PC-3 (cell line): ENCODE results near the gene ABCC9. TPM values are rescaled to one million over a fixed set of nuclear protein-coding genes. Genes with fewer than 3 reads are reported as not detected.

ENCODE experiments used
- ATAC-seq: fragments of 200-7000 bp; cut with Tn5 transposase; 2 replicates; pipeline ENCODE4 v1.9.1; 2020; ENCODE audit warnings: mild to moderate bottlenecking, moderate library complexity
- BruUV-seq: library from RNA; stranded (reverse); fragments of 400-500 nt; replicated peaks from 2 replicates; lab custom pipeline; 2021; lab: Mats Ljungman, UMichigan
- CTCF ChIA-PET: fragments of 300-600 bp; sonication (Branson Sonifier 250); formaldehyde crosslinking; loops from one replicate; lab custom pipeline; 2022; ENCODE audit warnings: antibody characterized with exemption; lab: Charles Lee
- POLR2A ChIA-PET: fragments of 300-600 bp; sonication (Branson Sonifier 250); formaldehyde crosslinking; loops from one replicate; lab custom pipeline; 2022; ENCODE audit warnings: antibody characterized with exemption; ENCODE audit not compliant: unreplicated experiment; lab: Charles Lee
- DNase-seq: peaks from one replicate; pipeline ENCODE4 v3.0.0-alpha.2; 2015
- H2AFZ ChIP-seq: fragments of 300-600 bp; sonication (generic); 2 replicates; pipeline ENCODE4 v1.6.0; 2016; ENCODE audit warnings: antibody characterized with exemption, low read length
- H3F3A ChIP-seq: fragments of 300-600 bp; sonication (generic); one replicate; pipeline ENCODE4 v1.6.0; 2017; ENCODE audit warnings: antibody characterized with exemption, low read length, control low read depth, mild to moderate bottlenecking; ENCODE audit not compliant: unreplicated experiment
- H3K27ac ChIP-seq: fragments of 300-600 bp; sonication (generic); 2 replicates; pipeline ENCODE4 v1.5.1; 2016; ENCODE audit warnings: mild to moderate bottlenecking, low read length
- H3K27me3 ChIP-seq: fragments of 300-600 bp; sonication (generic); 2 replicates; pipeline ENCODE4 v1.6.1; 2016; ENCODE audit warnings: low read length, mixed read lengths
- H3K36me3 ChIP-seq: fragments of 300-600 bp; sonication (generic); 2 replicates; pipeline ENCODE4 v1.6.1; 2016; ENCODE audit warnings: low read depth, mixed run types, low read length, mixed read lengths
- H3K4me1 ChIP-seq: fragments of 300-600 bp; sonication (generic); 2 replicates; pipeline ENCODE4 v1.5.1; 2016; ENCODE audit warnings: low read length; ENCODE audit not compliant: insufficient read depth
- H3K4me2 ChIP-seq: fragments of 300-600 bp; sonication (generic); 2 replicates; pipeline ENCODE4 v1.6.0; 2016; ENCODE audit warnings: low read length
- H3K4me3 ChIP-seq: fragments of 300-600 bp; sonication (generic); 2 replicates; pipeline ENCODE4 v1.5.1; 2016; ENCODE audit warnings: mild to moderate bottlenecking, low read length, mixed read lengths
- H3K79me2 ChIP-seq: fragments of 300-600 bp; sonication (generic); 2 replicates; pipeline ENCODE4 v1.6.1; 2017; ENCODE audit warnings: low read length, mixed read lengths
- H3K9ac ChIP-seq: fragments of 300-600 bp; sonication (generic); 2 replicates; pipeline ENCODE4 v1.6.0; 2016; ENCODE audit warnings: mild to moderate bottlenecking, low read length
- H3K9me2 ChIP-seq: fragments of 300-600 bp; sonication (generic); replicated peaks from 2 replicates; pipeline ENCODE4 v1.6.1; 2016; ENCODE audit warnings: mixed run types, low read length, mixed read lengths
- H3K9me3 ChIP-seq: fragments of 300-600 bp; sonication (generic); 2 replicates; pipeline ENCODE4 v1.6.1; 2016; ENCODE audit warnings: low read length, mixed read lengths
- H4K20me1 ChIP-seq: fragments of 300-600 bp; sonication (generic); 2 replicates; pipeline ENCODE4 v1.6.1; 2016; ENCODE audit warnings: low read length, mixed read lengths
- EZH2 ChIP-seq: fragments of 300-600 bp; sonication (generic); IDR thresholded peaks from one replicate; pipeline ENCODE4 v1.6.1; 2017; ENCODE audit warnings: antibody characterized with exemption, mild to moderate bottlenecking, low read length; ENCODE audit not compliant: unreplicated experiment
- EZH2phosphoT487 ChIP-seq: fragments of 300-600 bp; sonication (generic); IDR thresholded peaks from 2 replicates; pipeline ENCODE4 v1.6.1; 2018; ENCODE audit warnings: mild to moderate bottlenecking, antibody characterized with exemption, low read length, borderline replicate concordance
- intact Hi-C: fragments of 100-400 bp; cut with micrococcal nuclease; formaldehyde crosslinking; loops from 2 replicates; pipeline ENCODE4 v1.9.0; 2023
- total RNA-seq: library from RNA; depleted of rRNA; stranded (reverse); fragments of >200 nt; gene quantifications from 2 replicates; pipeline ENCODE4 v1.2.3, GENCODE V29; 2014
- TF ChIP-seq, protein P1 (sequence below): fragments of 300-600 bp; sonication (generic); conservative IDR thresholded peaks from 2 replicates; pipeline ENCODE4 v1.5.1; 2017; ENCODE audit warnings: antibody characterized with exemption, low read depth, mild to moderate bottlenecking, low read length

ABCC9 gene
- total RNA-seq, 1 experiment from 2014 or later: 0.33 TPM

DNA sequence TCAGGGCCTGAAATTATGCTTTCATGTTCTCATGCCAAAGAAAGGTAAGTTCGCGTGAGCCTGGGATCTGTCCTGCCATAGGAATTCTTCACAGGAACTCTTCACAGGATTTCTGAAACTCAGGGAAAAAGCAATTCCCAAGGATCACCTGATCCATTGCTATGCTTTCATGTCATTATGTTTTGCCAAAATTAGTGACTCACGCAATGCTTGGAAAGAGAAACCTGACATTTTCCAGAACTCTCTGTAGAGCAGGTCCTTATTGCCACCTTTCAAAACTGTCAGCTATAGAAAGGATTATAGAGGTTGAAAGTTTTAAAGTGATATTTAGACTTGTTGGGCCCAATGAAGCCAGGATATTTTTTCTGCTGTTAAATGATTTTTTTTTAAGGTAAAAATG is 160.4 kb downstream of the ABCC9 start:
- no peaks in the 10 kb centered on the region for H4K20me1 ChIP-seq
- TF ChIP-seq EZH2phosphoT487 (no peak), EZH2 (no peak)
- TF ChIP-seq, protein P1, sequence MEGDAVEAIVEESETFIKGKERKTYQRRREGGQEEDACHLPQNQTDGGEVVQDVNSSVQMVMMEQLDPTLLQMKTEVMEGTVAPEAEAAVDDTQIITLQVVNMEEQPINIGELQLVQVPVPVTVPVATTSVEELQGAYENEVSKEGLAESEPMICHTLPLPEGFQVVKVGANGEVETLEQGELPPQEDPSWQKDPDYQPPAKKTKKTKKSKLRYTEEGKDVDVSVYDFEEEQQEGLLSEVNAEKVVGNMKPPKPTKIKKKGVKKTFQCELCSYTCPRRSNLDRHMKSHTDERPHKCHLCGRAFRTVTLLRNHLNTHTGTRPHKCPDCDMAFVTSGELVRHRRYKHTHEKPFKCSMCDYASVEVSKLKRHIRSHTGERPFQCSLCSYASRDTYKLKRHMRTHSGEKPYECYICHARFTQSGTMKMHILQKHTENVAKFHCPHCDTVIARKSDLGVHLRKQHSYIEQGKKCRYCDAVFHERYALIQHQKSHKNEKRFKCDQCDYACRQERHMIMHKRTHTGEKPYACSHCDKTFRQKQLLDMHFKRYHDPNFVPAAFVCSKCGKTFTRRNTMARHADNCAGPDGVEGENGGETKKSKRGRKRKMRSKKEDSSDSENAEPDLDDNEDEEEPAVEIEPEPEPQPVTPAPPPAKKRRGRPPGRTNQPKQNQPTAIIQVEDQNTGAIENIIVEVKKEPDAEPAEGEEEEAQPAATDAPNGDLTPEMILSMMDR: no peak
- H3K9me2 ChIP-seq: no peaks in the 10 kb centered on the region
- H3K9me3 ChIP-seq: no peaks in the 10 kb centered on the region
- BruUV-seq: no TSS peak
- H3K9ac ChIP-seq: no peak overlapping the region
- H2AFZ ChIP-seq: no peak overlapping the region
- intact Hi-C loops: no loop called here
- no peaks in the 10 kb centered on the region for H3K27me3 ChIP-seq
- H3K4me3 ChIP-seq: no peak overlapping the region
- ATAC-seq (no peak), DNase-seq (no peak)
- H3K27ac ChIP-seq: no peak overlapping the region
- ChIA-PET POLR2A (no interaction called here), CTCF (no interaction called here)
- H3F3A ChIP-seq: no peaks in the 10 kb centered on the region
- no peak overlapping the region for H3K4me2 ChIP-seq
- no peaks in the 10 kb centered on the region for H3K36me3 ChIP-seq
- no peaks in the 10 kb centered on the region for H3K79me2 ChIP-seq
- no peaks in the 10 kb centered on the region for H3K4me1 ChIP-seq

DNA sequence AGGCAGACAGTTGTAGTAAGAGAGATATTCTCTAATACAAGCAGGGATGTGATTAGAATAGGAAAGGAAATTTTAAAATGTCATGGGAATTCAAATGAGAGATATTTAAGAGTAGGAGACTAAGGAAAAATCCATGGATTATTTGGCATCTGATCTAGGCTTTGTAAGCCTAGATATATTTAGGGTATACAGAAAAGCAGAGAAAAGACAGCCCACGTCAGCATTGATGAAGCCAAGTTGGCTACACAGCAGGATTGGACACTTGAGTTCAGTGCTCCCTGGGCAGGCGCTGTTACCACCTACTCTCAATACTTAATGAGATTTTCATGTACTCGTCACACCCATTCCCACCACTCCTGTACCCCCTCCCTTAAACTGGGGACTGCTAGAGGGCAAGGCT is 165.1 kb downstream of the ABCC9 start:
- intact Hi-C loops: no loop called here
- BruUV-seq: no TSS peak
- H3K9me2 ChIP-seq: no peaks in the 10 kb centered on the region
- TF ChIP-seq, protein P1: no peak
- TF ChIP-seq EZH2 (no peak), EZH2phosphoT487 (no peak)
- no peaks in the 10 kb centered on the region for H3K79me2 ChIP-seq
- H2AFZ ChIP-seq: no peak overlapping the region
- DNase-seq (no peak), ATAC-seq (no peak)
- H3K36me3 ChIP-seq: no peaks in the 10 kb centered on the region
- no peaks in the 10 kb centered on the region for H3K9me3 ChIP-seq
- ChIA-PET POLR2A (no interaction called here), CTCF (no interaction called here)
- H3K4me2 ChIP-seq: no peak overlapping the region
- H3K4me1 ChIP-seq: no peaks in the 10 kb centered on the region
- no peaks in the 10 kb centered on the region for H3K27me3 ChIP-seq
- H4K20me1 ChIP-seq: no peaks in the 10 kb centered on the region
- H3K4me3 ChIP-seq: no peak overlapping the region
- H3F3A ChIP-seq: no peaks in the 10 kb centered on the region
- H3K27ac ChIP-seq: no peak overlapping the region
- H3K9ac ChIP-seq: no peak overlapping the region

DNA sequence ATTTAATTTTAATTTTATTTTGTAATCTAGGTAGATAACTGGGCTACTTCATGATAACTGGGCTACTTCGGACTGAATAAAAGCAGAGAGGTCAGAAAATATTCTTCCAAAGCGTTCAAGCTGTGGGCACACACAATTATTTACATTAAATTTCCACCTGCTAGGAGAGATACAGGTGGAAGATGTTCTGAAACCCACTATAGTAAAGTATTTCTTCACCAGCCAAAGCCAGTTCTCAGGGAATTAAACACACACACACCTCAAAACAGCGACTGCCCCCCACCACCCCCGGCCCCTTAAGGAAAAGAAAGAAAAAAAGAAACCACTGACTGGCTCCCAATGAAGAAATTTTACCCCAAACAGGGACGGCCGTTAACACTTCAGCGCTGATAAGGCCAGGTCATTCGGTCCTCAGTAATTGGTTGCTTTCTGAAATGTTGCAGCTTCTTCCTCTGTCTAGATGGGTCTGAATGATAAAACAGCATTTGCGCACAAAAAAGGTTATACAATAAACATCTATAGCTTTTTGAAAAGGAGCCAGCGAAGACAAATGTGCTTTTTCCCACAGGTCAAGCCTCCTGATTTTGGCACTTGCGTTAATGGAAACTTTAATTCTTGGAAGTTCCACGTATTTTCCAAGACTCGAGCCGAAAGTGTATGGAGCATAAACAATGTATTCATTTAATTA is 165.9 kb downstream of the ABCC9 start:
- intact Hi-C loops: no loop called here
- Histone ChIP-seq H3K9ac (no peak overlapping the region), H3K27ac (no peak overlapping the region), H3K9me2 (no peaks in the 10 kb centered on the region), H3K4me1 (no peaks in the 10 kb centered on the region), H3K4me2 (no peak overlapping the region; the same call in 1 of the 2 replicates), H3K9me3 (no peaks in the 10 kb centered on the region), H3K36me3 (no peaks in the 10 kb centered on the region), H3K4me3 (no peak overlapping the region; the same call in 1 of the 2 replicates), H3K27me3 (no peaks in the 10 kb centered on the region), H4K20me1 (no peaks in the 10 kb centered on the region), H3F3A (no peaks in the 10 kb centered on the region), H3K79me2 (no peaks in the 10 kb centered on the region), H2AFZ (no peak overlapping the region)
- TF ChIP-seq, protein P1: no peak
- TF ChIP-seq EZH2phosphoT487 (no peak), EZH2 (no peak)
- ChIA-PET POLR2A (no interaction called here), CTCF (no interaction called here)
- no TSS peak for BruUV-seq
- DNase-seq (no peak), ATAC-seq (no peak)
